GM12801 (cell line): ENCODE results near the gene VNN1.

Source experiments
- TF ChIP-seq, protein P1 (sequence below): IDR thresholded peaks from one replicate; pipeline ENCODE4 v1.5.1; 2011; ENCODE audit warnings: control low read depth; ENCODE audit not compliant: insufficient read length; ENCODE audit errors: extremely low read depth

VNN1 gene

DNA sequence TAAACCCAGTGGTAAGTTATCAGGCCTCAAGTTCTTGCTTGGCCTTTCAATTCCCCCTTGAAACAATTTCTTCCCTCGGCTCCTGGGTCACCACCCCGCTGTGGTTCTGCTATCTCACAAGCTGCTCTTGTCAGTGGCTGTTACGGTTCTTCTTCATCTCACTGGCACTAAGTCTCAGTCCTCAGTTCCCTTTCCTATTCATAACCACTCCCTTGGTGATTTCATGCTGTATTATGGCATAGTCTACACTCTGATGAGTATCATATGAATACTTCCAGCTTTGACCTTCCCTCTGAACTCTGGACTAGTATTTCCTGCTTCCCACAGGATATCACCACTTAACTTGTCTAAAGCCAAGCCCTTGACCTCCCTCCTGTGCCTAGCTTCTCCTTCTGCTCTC lies 62.8 kb downstream of the VNN1 start:
- TF ChIP-seq, protein P1, sequence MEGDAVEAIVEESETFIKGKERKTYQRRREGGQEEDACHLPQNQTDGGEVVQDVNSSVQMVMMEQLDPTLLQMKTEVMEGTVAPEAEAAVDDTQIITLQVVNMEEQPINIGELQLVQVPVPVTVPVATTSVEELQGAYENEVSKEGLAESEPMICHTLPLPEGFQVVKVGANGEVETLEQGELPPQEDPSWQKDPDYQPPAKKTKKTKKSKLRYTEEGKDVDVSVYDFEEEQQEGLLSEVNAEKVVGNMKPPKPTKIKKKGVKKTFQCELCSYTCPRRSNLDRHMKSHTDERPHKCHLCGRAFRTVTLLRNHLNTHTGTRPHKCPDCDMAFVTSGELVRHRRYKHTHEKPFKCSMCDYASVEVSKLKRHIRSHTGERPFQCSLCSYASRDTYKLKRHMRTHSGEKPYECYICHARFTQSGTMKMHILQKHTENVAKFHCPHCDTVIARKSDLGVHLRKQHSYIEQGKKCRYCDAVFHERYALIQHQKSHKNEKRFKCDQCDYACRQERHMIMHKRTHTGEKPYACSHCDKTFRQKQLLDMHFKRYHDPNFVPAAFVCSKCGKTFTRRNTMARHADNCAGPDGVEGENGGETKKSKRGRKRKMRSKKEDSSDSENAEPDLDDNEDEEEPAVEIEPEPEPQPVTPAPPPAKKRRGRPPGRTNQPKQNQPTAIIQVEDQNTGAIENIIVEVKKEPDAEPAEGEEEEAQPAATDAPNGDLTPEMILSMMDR, result no peak

DNA sequence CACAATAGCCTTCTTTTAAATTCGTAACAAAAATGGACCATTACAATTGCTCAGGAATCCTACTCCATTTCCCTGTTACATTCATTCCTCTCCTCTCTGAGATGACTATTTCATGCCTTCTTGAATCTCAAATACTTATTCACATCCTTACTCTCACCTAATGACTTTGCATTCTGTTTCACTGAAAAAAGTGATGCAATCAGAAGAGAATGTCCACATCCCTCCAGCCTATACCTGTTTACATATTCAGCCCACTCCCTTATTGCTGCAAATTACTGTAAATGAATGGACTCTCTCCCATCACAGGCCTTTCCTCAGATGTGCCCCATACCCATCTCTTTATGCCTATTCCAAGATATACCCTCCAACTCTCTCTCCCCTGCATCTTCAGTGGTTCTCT lies 63.4 kb downstream of the VNN1 start:
- TF ChIP-seq, protein P1, result no peak

DNA sequence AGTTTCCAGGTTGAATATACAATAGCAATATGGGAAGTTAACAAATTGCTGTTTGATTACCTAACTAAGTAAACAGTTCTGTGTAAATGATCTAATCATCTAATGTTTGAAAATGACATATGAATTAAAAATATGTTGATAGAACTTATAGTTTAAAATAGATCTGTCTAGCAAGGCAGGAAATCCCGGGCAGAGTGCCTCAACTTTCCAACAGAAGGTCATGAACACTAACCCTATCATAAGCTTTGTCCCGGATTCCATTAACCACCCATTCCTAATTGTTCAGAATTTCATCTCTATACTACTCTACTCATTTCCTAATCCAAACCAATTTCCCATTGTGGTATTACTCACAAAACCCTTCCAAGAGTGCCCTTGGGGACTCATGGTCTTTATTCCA lies 65.0 kb downstream of the VNN1 start:
- TF ChIP-seq, protein P1, result no peak

DNA sequence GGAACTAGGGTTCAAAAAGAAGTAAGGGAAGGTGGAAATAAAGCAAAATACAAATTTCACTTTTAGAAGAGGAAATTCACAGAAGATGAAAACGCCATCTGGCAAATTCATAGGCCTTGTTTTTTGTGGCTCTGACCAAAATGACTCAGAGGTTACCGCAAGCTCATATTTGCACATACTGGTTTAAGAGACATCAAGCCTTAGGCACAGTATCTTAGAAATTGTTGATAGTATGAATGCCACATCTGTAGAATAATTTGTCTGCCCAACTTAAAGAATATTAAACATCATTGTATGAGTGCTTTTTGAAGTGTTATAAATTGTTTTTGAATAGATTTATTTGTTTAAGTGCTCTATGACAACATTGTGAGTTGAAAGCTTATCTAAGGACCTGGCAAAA lies 65.5 kb downstream of the VNN1 start:
- TF ChIP-seq, protein P1, result no peak

DNA sequence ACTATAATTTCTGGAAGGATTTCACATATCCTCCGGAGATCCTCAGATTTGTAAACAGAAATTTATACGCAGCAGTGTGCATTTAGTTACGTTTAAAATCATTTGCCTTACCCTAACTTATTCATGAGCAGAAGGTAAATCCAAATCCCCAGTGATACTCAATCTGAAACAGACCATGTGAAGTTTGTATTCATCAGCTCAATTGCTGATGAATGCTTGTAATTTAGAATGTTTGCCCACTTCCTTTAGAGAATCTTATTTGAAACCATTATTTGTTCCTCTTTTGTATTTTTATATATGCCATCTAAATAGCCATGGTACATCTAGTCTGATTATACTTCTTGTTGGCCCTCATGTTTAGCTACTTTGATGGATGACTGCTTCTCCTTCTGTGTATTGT lies 70.3 kb downstream of the VNN1 start:
- TF ChIP-seq, protein P1, result no peak

DNA sequence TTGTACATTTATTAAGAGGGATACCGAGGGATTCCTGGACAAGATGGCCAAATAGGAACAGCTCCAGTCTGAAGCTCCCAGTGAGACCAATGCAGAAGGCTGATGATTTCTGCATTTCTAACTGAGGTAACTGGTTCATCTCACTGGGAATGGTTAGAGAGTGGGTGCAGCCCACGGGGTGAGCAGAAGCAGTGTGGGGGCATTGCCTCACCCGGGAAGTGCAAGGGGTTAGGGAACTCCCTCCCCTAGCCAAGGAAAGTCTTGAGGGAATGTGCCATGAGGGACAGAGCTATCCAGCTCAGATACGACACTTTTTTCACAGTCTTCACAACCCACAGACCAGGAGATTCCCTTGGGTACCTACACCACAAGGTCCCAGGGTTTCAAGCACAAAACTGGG lies 79.1 kb downstream of the VNN1 start:
- TF ChIP-seq, protein P1, result no peak

DNA sequence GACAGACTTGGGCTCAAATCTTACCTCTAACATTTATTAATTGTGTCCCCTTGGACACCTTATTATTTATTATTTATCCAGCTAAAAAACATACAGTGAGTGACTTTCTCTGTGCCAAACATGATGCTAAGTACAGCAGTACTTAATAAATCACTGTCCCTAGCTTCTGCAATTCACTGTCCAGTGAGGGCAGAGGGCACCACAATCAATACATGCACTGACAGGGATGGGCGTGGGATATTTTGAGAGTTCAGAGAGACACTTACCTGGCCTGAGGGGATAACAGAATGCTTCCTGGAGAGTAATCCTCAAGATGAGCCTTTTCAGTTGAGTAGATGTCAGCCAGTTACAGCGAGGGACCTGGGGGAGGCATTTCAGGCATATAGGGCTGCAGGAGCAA lies 80.5 kb downstream of the VNN1 start:
- TF ChIP-seq, protein P1, result no peak
